ENCODE results near the gene PAFAH2.

The PAFAH2 gene

GRCh38 chr1:25927521-25928265 is 70.2 kb downstream of the PAFAH2 start:
- no peak for DNase-seq (ENCODE audit: low read depth)

GRCh38 chr1:25926731-25927496 is 70.9 kb downstream of the PAFAH2 start:
- DNase-seq (ENCODE audit: low read depth) = no peak

GRCh38 chr1:25924454-25924853 is 73.4 kb downstream of the PAFAH2 start:
- DNase-seq (ENCODE audit: low read depth) = no peak

GRCh38 chr1:25922971-25923552 is 74.8 kb downstream of the PAFAH2 start:
- no peak for DNase-seq (ENCODE audit: low read depth)

GRCh38 chr1:25922056-25922970 is 75.5 kb downstream of the PAFAH2 start:
- DNase-seq (ENCODE audit: low read depth) = no peak

- DNase-seq (ENCODE audit: low read depth) = no peak
These were observed 79.2 kb downstream of the PAFAH2 start for GRCh38 chr1:25918615-25919014.

GRCh38 chr1:25917996-25918395 is 79.9 kb downstream of the PAFAH2 start:
- DNase-seq (ENCODE audit: low read depth) = no peak

- DNase-seq (ENCODE audit: low read depth) = no peak
These were observed 81.4 kb downstream of the PAFAH2 start for GRCh38 chr1:25916460-25916859.

- DNase-seq (ENCODE audit: low read depth) = no peak
These were observed 83.5 kb downstream of the PAFAH2 start for GRCh38 chr1:25914074-25914995.

GRCh38 chr1:25913206-25913605 is 84.7 kb downstream of the PAFAH2 start:
- DNase-seq (ENCODE audit: low read depth) = no peak

- peak; percentile 81 for DNase-seq (ENCODE audit: low read depth)
These were observed 85.6 kb downstream of the PAFAH2 start for GRCh38 chr1:25912076-25912831.

- DNase-seq (ENCODE audit: low read depth) = no peak
These were observed 86.7 kb downstream of the PAFAH2 start for GRCh38 chr1:25911162-25911561.

Measured in iris pigment epithelial cell (primary cell).